22Rv1 (cell line): ENCODE data around the gene ARPC4.

Experiments used
- CTCF ChIP-seq: fragments of 450-650 bp; IDR thresholded peaks from 2 replicates; pipeline ENCODE4 v1.5.1; 2017; ENCODE audit warnings: mild to moderate bottlenecking
- ZFX ChIP-seq: fragments of 450-650 bp; IDR thresholded peaks from 2 replicates; pipeline ENCODE4 v1.6.1; 2017; ENCODE audit warnings: antibody characterized with exemption, borderline replicate concordance

GRCh38 chr3:9792405-9793160 lies at the start of gene ARPC4, which contains the start of gene TADA3:
- TF ChIP-seq CTCF (no peak), ZFX (no peak)
